Measurements from ENCODE around the gene PSEN2. TPM values are rescaled to one million over a fixed set of nuclear protein-coding genes. Genes with fewer than 3 reads are reported as not detected.

The PSEN2 gene
- total RNA-seq, 1 experiment from 2014 or later, result 14.8 TPM

DNA sequence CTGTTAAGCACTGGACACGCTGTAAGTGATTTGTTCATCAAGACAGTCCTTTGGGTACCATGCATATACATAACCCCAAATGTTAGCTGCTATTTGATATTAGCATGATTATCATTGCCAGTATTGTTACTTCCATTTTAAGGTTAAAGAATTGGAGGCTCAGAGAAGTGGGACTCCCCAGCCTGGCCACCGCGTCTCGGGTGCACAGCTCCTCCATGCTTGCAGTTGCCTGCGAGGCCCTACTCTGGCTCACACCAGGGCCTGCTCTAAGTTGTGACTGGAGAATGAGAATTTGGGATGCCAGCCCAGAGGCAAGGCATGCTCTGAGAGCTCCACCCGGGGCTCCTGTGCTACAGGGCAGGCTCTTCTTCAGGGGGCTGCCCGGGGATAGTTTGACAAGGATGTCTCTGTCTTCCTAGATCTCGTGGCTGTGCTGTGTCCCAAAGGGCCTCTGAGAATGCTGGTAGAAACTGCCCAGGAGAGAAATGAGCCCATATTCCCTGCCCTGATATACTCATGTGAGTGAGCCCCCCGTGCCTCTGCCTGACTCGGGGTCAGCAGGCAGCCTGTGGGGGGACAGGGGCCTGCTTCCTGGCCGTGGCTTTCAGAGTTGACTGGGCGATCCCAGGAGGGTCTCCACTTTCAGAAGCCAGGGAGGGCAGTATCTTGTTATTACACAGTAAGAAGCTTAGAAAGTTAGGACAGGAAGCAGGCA is 19.4 kb downstream of the PSEN2 start:
- intact Hi-C loops (cut with micrococcal nuclease; ENCODE audit: unreplicated experiment), result no loop called here
- DNase-seq, result no peak
- CTCF ChIA-PET, result no interaction called here
- BruUV-seq (replicated peaks), result no TSS peak
- H3K36me3 ChIP-seq (ENCODE audit: low read depth), result peaks cover 4% of the 10 kb centered on the region
- H3K27me3 ChIP-seq (ENCODE audit: insufficient read depth, low read depth), result no peaks in the 10 kb centered on the region
- no peaks in the 10 kb centered on the region for H3K9me3 ChIP-seq (ENCODE audit: insufficient read depth, low read depth)
- no peaks in the 10 kb centered on the region for H3K9me2 ChIP-seq (ENCODE audit: insufficient read depth)
- TF ChIP-seq EZH2 (IDR thresholded peaks at IDR 0.05; ENCODE audit: low read depth), result no peak
- TF ChIP-seq, protein P1, sequence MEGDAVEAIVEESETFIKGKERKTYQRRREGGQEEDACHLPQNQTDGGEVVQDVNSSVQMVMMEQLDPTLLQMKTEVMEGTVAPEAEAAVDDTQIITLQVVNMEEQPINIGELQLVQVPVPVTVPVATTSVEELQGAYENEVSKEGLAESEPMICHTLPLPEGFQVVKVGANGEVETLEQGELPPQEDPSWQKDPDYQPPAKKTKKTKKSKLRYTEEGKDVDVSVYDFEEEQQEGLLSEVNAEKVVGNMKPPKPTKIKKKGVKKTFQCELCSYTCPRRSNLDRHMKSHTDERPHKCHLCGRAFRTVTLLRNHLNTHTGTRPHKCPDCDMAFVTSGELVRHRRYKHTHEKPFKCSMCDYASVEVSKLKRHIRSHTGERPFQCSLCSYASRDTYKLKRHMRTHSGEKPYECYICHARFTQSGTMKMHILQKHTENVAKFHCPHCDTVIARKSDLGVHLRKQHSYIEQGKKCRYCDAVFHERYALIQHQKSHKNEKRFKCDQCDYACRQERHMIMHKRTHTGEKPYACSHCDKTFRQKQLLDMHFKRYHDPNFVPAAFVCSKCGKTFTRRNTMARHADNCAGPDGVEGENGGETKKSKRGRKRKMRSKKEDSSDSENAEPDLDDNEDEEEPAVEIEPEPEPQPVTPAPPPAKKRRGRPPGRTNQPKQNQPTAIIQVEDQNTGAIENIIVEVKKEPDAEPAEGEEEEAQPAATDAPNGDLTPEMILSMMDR (conservative IDR thresholded peaks at IDR 0.05), result no peak
- H4K20me1 ChIP-seq (ENCODE audit: insufficient read depth), result no peaks in the 10 kb centered on the region
- no peaks in the 10 kb centered on the region for H3K79me2 ChIP-seq (ENCODE audit: low read depth)
- no peaks in the 10 kb centered on the region for H3K4me1 ChIP-seq (replicated peaks; ENCODE audit: insufficient read depth)
- no peak overlapping the region for H2AFZ ChIP-seq
- H3K4me2 ChIP-seq, result no peak overlapping the region
- no peak overlapping the region for H3K27ac ChIP-seq
- POLR2A ChIA-PET (ENCODE audit: unreplicated experiment), result no interaction called here
- H3F3A ChIP-seq (ENCODE audit: insufficient read depth, low read depth), result no peaks in the 10 kb centered on the region
- no peak overlapping the region for H3K4me3 ChIP-seq

GRCh38 chr1:226890331-226891108 is 20.1 kb downstream of the PSEN2 start:
- BruUV-seq (replicated peaks), result no TSS peak
- Histone ChIP-seq H3K9me2 (ENCODE audit: insufficient read depth) (no peaks in the 10 kb centered on the region), H3K4me3 (no peak overlapping the region), H3F3A (ENCODE audit: insufficient read depth, low read depth) (no peaks in the 10 kb centered on the region), H3K27ac (no peak overlapping the region), H3K4me2 (no peak overlapping the region), H3K27me3 (ENCODE audit: insufficient read depth, low read depth) (no peaks in the 10 kb centered on the region), H3K36me3 (ENCODE audit: low read depth) (peaks cover 4% of the 10 kb centered on the region), H3K79me2 (ENCODE audit: low read depth) (no peaks in the 10 kb centered on the region), H3K9me3 (ENCODE audit: insufficient read depth, low read depth) (no peaks in the 10 kb centered on the region), H3K4me1 (replicated peaks; ENCODE audit: insufficient read depth) (no peaks in the 10 kb centered on the region), H2AFZ (no peak overlapping the region), H4K20me1 (ENCODE audit: insufficient read depth) (no peaks in the 10 kb centered on the region)
- CTCF ChIA-PET, result no interaction called here
- DNase-seq, result no peak
- TF ChIP-seq EZH2 (IDR thresholded peaks at IDR 0.05; ENCODE audit: low read depth), result no peak
- TF ChIP-seq, protein P1 (conservative IDR thresholded peaks at IDR 0.05), result no peak
- intact Hi-C loops (cut with micrococcal nuclease; ENCODE audit: unreplicated experiment), result no loop called here
- POLR2A ChIA-PET (ENCODE audit: unreplicated experiment), result no interaction called here

DNA sequence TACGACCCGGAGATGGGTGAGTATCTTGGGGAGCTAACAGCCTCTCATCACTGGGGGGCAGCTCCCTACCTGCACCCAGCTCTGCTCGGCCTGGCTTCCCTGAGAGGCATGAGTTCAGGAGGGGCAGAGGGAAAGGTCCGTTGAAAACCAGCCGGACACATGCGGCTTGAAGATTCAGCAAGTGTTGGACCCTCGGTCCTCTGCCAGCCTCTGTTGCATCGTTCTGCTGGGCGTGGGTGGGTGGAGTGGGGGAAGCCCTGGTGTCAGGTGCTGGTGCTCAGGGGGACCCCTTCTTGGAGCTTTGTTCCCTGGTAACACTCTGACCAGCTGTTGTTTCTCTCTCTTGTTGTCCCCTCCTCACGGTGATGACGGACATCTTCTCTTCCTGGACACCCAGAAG is 20.9 kb downstream of the PSEN2 start:
- TF ChIP-seq EZH2 (IDR thresholded peaks at IDR 0.05; ENCODE audit: low read depth), result no peak
- TF ChIP-seq, protein P1 (conservative IDR thresholded peaks at IDR 0.05), result no peak
- Histone ChIP-seq H3K27me3 (ENCODE audit: insufficient read depth, low read depth) (no peaks in the 10 kb centered on the region), H3K4me2 (no peak overlapping the region), H3K9me3 (ENCODE audit: insufficient read depth, low read depth) (no peaks in the 10 kb centered on the region), H3K27ac (no peak overlapping the region), H3K9me2 (ENCODE audit: insufficient read depth) (no peaks in the 10 kb centered on the region), H4K20me1 (ENCODE audit: insufficient read depth) (no peaks in the 10 kb centered on the region), H3K36me3 (ENCODE audit: low read depth) (no peaks in the 10 kb centered on the region; the same call in none of the 2 replicates), H3F3A (ENCODE audit: insufficient read depth, low read depth) (no peaks in the 10 kb centered on the region), H3K4me3 (no peak overlapping the region), H3K79me2 (ENCODE audit: low read depth) (no peaks in the 10 kb centered on the region), H2AFZ (no peak overlapping the region), H3K4me1 (replicated peaks; ENCODE audit: insufficient read depth) (no peaks in the 10 kb centered on the region)
- DNase-seq, result no peak
- CTCF ChIA-PET, result no interaction called here
- BruUV-seq (replicated peaks), result no TSS peak
- POLR2A ChIA-PET (ENCODE audit: unreplicated experiment), result no interaction called here
- intact Hi-C loops (cut with micrococcal nuclease; ENCODE audit: unreplicated experiment), result no loop called here
